SK-N-SH (cell line): ENCODE results near the gene TMPRSS11E.

Experiments
- CHD2 ChIP-seq: fragments of 150-350 bp; IDR thresholded peaks from 2 replicates; pipeline ENCODE4 v1.6.1; 2018; ENCODE audit warnings: low read length; ENCODE audit not compliant: partially characterized antibody
- CTCF ChIP-seq: fragments of 200-600 bp; sonication (generic); IDR thresholded peaks from 2 replicates; pipeline ENCODE4 v1.6.1; 2017; ENCODE audit warnings: antibody characterized with exemption, mild to moderate bottlenecking, moderate library complexity
- ELF1 ChIP-seq: IDR thresholded peaks from 2 replicates; pipeline ENCODE4 v1.4.0; 2012
- MEF2A ChIP-seq: IDR thresholded peaks from 2 replicates; pipeline ENCODE4 v1.4.0; 2012; ENCODE audit warnings: low read depth, borderline replicate concordance
- POLR2AphosphoS5 ChIP-seq: IDR thresholded peaks from 2 replicates; pipeline ENCODE4 v1.6.1; 2012; ENCODE audit warnings: low read depth, low read length
- RAD21 ChIP-seq: IDR thresholded peaks from 2 replicates; pipeline ENCODE4 v1.6.1; 2012; ENCODE audit warnings: mild to moderate bottlenecking, low read length
- REST ChIP-seq: IDR thresholded peaks from 2 replicates; pipeline ENCODE4 v1.6.1; 2012; ENCODE audit warnings: mild to moderate bottlenecking, low read depth, low read length, moderate library complexity
- RXRA ChIP-seq: IDR thresholded peaks from 2 replicates; pipeline ENCODE4 v1.4.0; 2012; ENCODE audit warnings: low read depth, mild to moderate bottlenecking, borderline replicate concordance
- TAF1 ChIP-seq: IDR thresholded peaks from 2 replicates; pipeline ENCODE4 v1.6.1; 2012; ENCODE audit warnings: low read depth, mild to moderate bottlenecking, low read length, moderate library complexity, borderline replicate concordance
- USF1 ChIP-seq: IDR thresholded peaks from 2 replicates; pipeline ENCODE4 v1.4.0; 2012; ENCODE audit warnings: low read depth, borderline replicate concordance
- USF2 ChIP-seq: fragments of 150-350 bp; IDR thresholded peaks from 2 replicates; pipeline ENCODE4 v1.6.1; 2017; ENCODE audit warnings: antibody characterized with exemption, low read length, low read depth, borderline replicate concordance
- YY1 ChIP-seq: IDR thresholded peaks from 2 replicates; pipeline ENCODE4 v1.4.0; 2012; ENCODE audit warnings: low read depth, mild to moderate bottlenecking

DNA sequence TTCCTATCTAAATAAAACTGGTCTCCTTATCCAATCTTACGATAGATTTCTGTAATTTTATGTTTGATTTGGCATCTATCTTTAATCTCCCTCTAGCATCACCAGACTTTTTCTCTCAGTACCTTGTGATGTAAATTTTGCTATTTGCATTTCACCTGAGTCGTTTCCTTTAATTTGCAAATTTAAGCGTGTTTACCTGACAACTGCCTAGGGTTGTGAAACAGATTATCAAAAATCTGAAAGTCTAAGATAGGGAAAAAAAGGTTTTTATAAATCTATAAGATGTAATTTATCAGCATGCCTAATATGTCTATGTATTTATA is 39.4 kb upstream of the TMPRSS11E start:
- TF ChIP-seq CTCF, result no peak
- no peak for TF ChIP-seq USF1
- no peak for TF ChIP-seq CHD2
- TF ChIP-seq POLR2AphosphoS5, result no peak
- TF ChIP-seq REST, result no peak
- no peak for TF ChIP-seq RXRA
- no peak for TF ChIP-seq USF2
- TF ChIP-seq YY1, result no peak
- TF ChIP-seq TAF1, result no peak
- TF ChIP-seq MEF2A, result no peak
- no peak for TF ChIP-seq RAD21
- no peak for TF ChIP-seq ELF1
